ENCODE results near the gene BMPR1B. TPM values are rescaled to one million over a fixed set of nuclear protein-coding genes. Genes with fewer than 3 reads are reported as not detected.

The BMPR1B gene
- total and polyA plus RNA-seq, 2 of the 8 experiments (the other 6 are each of a cell fraction or from before 2014, with no cell fraction given), result 0.14 to 1.1 TPM

DNA sequence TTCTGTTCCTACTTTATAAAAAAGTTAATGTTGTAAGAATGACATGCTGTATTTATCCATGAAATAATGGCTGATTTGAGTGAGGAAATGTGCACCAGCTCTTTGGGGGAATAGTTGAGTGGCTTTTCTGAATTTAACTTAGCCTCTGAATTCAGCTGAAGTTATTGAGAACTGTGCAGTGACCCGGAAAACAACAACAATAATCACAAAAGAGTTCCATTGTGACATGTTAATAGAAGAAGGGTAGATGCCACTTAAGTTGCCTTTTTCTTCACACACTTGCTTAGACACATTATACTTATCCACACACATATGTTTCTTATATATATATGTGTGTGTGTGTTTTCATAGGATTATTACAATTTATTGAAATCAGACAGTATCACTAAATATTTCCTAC lies 301.2 kb downstream of the BMPR1B start:
- no peak overlapping the region for H4K91ac ChIP-seq (replicated peaks; ENCODE audit: insufficient read length, low read length)
- H2BK120ac ChIP-seq (replicated peaks; ENCODE audit: low read depth, low read length), result no peak overlapping the region
- no peaks in the 10 kb centered on the region for H4K20me1 ChIP-seq (replicated peaks in 1 of 2; ENCODE audit: control insufficient read depth in 1 of 2, insufficient read depth in 2 of 2, low read length in 2 of 2)
- no peak overlapping the region for H2BK15ac ChIP-seq (ENCODE audit: low read length)
- no peak overlapping the region for H3K4me3 ChIP-seq (ENCODE audit: extremely low read depth in 1 of 4, insufficient read depth in 2 of 4, low read depth in 3 of 4, low read length in 4 of 4)
- H2AFZ ChIP-seq (ENCODE audit: low read length), result no peak overlapping the region
- no peaks in the 10 kb centered on the region for H3K79me1 ChIP-seq (ENCODE audit: low read depth, low read length)
- H2BK12ac ChIP-seq (ENCODE audit: low read depth, low read length), result no peak overlapping the region
- H3K27me3 ChIP-seq (replicated peaks in 1 of 4; ENCODE audit: control insufficient read depth in 3 of 4, extremely low read depth in 1 of 4, insufficient read depth in 3 of 4, low read length in 3 of 4), result no peaks in the 10 kb centered on the region
- H3K4ac ChIP-seq (replicated peaks; ENCODE audit: insufficient read length, low read depth, low read length), result no peak overlapping the region
- no peak overlapping the region for H3K18ac ChIP-seq (ENCODE audit: extremely low read depth, low read length)
- no peak overlapping the region for H2AK5ac ChIP-seq (ENCODE audit: low read depth, low read length)
- H4K5ac ChIP-seq (ENCODE audit: insufficient read length, low read depth, low read length), result no peak overlapping the region
- H2BK5ac ChIP-seq (ENCODE audit: low read depth, low read length), result no peak overlapping the region
- H3K9me3 ChIP-seq (ENCODE audit: insufficient read depth in 2 of 2, low read depth in 1 of 2, low read length in 1 of 2), result no peaks in the 10 kb centered on the region
- CTCF ChIA-PET (ENCODE audit: partially characterized antibody), result interaction anchor here (1.4 kb wide), 1 partner anchor 14 kb away, joined by 3 read pairs; no protein-coding TSS in a partner anchor
- no peak overlapping the region for H3K4me2 ChIP-seq (ENCODE audit: insufficient read depth in 1 of 2, low read depth in 2 of 2, low read length in 2 of 2)
- no peak overlapping the region for H4K8ac ChIP-seq (ENCODE audit: extremely low read depth, insufficient read depth, low read length)
- no peaks in the 10 kb centered on the region for H3K23me2 ChIP-seq (ENCODE audit: low read depth, low read length)
- H3K79me2 ChIP-seq (ENCODE audit: control insufficient read depth in 1 of 2, insufficient read depth in 2 of 2, low read length in 2 of 2), result no peaks in the 10 kb centered on the region
- no peak overlapping the region for H3K27ac ChIP-seq (ENCODE audit: low read depth, low read length)
- DNase-seq (ENCODE audit: low read depth in 1 of 2, low spot score in 2 of 2) (no peak), FAIRE-seq (no peak)
- H3K23ac ChIP-seq (ENCODE audit: insufficient read length), result no peak overlapping the region
- POLR2A ChIA-PET (ENCODE audit: partially characterized antibody), result no interaction called here
- no peaks in the 10 kb centered on the region for H3K36me3 ChIP-seq (ENCODE audit: control insufficient read depth in 2 of 4, insufficient read depth in 4 of 4, low read length in 3 of 4)
- no peak overlapping the region for H3K56ac ChIP-seq (replicated peaks; ENCODE audit: insufficient read length, low read depth, low read length)
- no peaks in the 10 kb centered on the region for H3K4me1 ChIP-seq (replicated peaks in 1 of 4; ENCODE audit: control insufficient read depth in 3 of 4, insufficient read depth in 4 of 4, low read length in 3 of 4)
- H3K9ac ChIP-seq (replicated peaks in 1 of 4; ENCODE audit: extremely low read depth in 1 of 4, low read depth in 3 of 4, low read length in 3 of 4), result no peak overlapping the region
- no peak overlapping the region for H2BK20ac ChIP-seq (ENCODE audit: low read length)
- 81% methylated on average over 1 of the region's 1 CpG; no CpG with 5 or more reads in 1 of the 2 experiments for WGBS, 2 experiments (ENCODE audit: extremely low coverage in 1 of 2, insufficient coverage in 1 of 2, insufficient read length in 1 of 2, insufficient replicate concordance in 2 of 2, low coverage in 1 of 2, low lambda C conversion rate in 2 of 2, missing lambda C conversion rate in 1 of 2)
- no peak overlapping the region for H3K14ac ChIP-seq (ENCODE audit: insufficient read length)
- TF ChIP-seq NRF1 (IDR thresholded peaks at IDR 0.05; ENCODE audit: low read depth, low read length) (no peak), SAP30 (IDR thresholded peaks at IDR 0.05; ENCODE audit: insufficient read depth, insufficient replicate concordance, low read length) (no peak), YY1 (IDR thresholded peaks at IDR 0.05; ENCODE audit: low read depth, low read length) (no peak), RBBP5 (IDR thresholded peaks at IDR 0.05; ENCODE audit: borderline replicate concordance, low read depth, low read length) (no peak), EZH2 (IDR thresholded peaks at IDR 0.05; ENCODE audit: low read depth, low read length, severe bottlenecking) (no peak), HDAC2 (IDR thresholded peaks at IDR 0.05; ENCODE audit: borderline replicate concordance in 1 of 2, low read depth in 2 of 2, low read length in 2 of 2) (no peak), SP1 (IDR thresholded peaks at IDR 0.05; ENCODE audit: low read depth, low read length) (no peak), BCL11A (IDR thresholded peaks at IDR 0.05; ENCODE audit: low read depth in 2 of 2, low read length in 2 of 2) (no peak), CHD2 (IDR thresholded peaks at IDR 0.05; ENCODE audit: low read length) (no peak), RNF2 (IDR thresholded peaks at IDR 0.05; ENCODE audit: borderline replicate concordance, low read depth, low read length, missing control alignments, poor library complexity, severe bottlenecking) (no peak)
- TF ChIP-seq, protein P1, sequence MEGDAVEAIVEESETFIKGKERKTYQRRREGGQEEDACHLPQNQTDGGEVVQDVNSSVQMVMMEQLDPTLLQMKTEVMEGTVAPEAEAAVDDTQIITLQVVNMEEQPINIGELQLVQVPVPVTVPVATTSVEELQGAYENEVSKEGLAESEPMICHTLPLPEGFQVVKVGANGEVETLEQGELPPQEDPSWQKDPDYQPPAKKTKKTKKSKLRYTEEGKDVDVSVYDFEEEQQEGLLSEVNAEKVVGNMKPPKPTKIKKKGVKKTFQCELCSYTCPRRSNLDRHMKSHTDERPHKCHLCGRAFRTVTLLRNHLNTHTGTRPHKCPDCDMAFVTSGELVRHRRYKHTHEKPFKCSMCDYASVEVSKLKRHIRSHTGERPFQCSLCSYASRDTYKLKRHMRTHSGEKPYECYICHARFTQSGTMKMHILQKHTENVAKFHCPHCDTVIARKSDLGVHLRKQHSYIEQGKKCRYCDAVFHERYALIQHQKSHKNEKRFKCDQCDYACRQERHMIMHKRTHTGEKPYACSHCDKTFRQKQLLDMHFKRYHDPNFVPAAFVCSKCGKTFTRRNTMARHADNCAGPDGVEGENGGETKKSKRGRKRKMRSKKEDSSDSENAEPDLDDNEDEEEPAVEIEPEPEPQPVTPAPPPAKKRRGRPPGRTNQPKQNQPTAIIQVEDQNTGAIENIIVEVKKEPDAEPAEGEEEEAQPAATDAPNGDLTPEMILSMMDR (IDR thresholded peaks at IDR 0.05; ENCODE audit: control extremely low read depth in 1 of 3, insufficient read depth in 1 of 3, low read depth in 1 of 3, low read length in 3 of 3), result no peak

Data from H1 (cell line).